Measurements from ENCODE around the gene ZBTB18. TPM values are rescaled to one million over a fixed set of nuclear protein-coding genes. Genes with fewer than 3 reads are reported as not detected.

The ZBTB18 gene
- polyA plus RNA-seq, 1 experiment = 12.7 TPM

DNA sequence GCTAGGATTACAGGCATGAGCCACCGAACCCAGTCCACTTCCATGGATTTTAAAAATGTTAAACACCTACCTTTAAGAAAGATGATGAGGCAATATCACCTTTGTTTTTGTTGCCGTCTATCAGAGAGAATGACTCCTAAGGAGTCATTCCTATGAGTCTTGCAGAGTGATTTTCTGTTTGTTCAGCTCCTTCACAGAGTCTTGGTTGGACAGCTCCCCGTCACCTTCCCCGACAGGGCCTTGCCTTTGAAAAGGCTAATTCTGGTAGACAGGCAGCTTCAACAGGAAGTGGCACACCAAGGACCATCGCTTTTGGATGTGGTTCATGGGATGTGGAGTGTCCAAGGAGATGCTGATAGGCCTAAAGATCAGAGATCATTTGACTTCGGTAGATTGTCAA, 17.5 kb downstream of the ZBTB18 start:
- ChIA-PET CTCF (no interaction called here), POLR2A (interaction anchor here (0.7 kb wide), 1 partner anchor 29 kb away, joined by 3 read pairs; no protein-coding TSS in a partner anchor)
- Histone ChIP-seq H3K4me3 (ENCODE audit: low read depth, low read length) (no peak overlapping the region), H3K9me3 (ENCODE audit: control insufficient read depth, insufficient read depth, low read length) (no peaks in the 10 kb centered on the region), H3K27me3 (ENCODE audit: control insufficient read depth, insufficient read depth, low read length) (peaks cover 2% of the 10 kb centered on the region), H3K27ac (ENCODE audit: low read depth, low read length) (no peak overlapping the region)
- no peak for DNase-seq (ENCODE audit: low read depth, low spot score)
- TF ChIP-seq, protein P1, sequence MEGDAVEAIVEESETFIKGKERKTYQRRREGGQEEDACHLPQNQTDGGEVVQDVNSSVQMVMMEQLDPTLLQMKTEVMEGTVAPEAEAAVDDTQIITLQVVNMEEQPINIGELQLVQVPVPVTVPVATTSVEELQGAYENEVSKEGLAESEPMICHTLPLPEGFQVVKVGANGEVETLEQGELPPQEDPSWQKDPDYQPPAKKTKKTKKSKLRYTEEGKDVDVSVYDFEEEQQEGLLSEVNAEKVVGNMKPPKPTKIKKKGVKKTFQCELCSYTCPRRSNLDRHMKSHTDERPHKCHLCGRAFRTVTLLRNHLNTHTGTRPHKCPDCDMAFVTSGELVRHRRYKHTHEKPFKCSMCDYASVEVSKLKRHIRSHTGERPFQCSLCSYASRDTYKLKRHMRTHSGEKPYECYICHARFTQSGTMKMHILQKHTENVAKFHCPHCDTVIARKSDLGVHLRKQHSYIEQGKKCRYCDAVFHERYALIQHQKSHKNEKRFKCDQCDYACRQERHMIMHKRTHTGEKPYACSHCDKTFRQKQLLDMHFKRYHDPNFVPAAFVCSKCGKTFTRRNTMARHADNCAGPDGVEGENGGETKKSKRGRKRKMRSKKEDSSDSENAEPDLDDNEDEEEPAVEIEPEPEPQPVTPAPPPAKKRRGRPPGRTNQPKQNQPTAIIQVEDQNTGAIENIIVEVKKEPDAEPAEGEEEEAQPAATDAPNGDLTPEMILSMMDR (IDR thresholded peaks at IDR 0.05; ENCODE audit: low read depth, low read length) = no peak

DNA sequence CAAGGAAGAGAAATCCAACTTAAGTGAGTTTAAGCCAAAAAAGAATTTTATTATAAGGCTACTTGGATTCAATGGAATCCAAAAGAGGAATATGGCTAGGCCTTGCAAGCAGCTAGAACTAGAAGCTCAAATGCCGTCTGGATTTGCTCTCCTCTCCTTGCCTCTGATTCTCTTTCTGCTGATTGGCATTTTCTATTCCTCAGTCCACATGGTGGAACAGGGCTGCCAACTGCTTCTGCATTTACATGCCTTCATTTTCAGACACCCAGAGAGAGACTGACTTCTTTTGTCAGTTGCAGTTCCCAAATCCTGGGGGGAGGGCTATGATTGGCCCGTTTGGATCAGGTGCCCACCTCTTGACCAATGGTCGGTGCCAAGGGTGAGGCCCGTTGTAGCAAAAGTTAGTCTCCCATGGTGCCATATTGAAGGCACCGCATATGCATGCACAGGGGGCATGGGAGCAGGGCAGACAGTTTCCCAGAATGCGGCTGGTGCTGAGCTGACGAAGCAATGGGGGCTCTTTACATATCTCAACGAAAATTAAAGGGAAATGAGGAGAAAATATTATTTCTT, 18.3 kb downstream of the ZBTB18 start:
- Histone ChIP-seq H3K4me3 (ENCODE audit: low read depth, low read length) (no peak overlapping the region), H3K9me3 (ENCODE audit: control insufficient read depth, insufficient read depth, low read length) (no peaks in the 10 kb centered on the region), H3K27me3 (ENCODE audit: control insufficient read depth, insufficient read depth, low read length) (peaks cover 4% of the 10 kb centered on the region), H3K27ac (ENCODE audit: low read depth, low read length) (no peak overlapping the region)
- no peak for DNase-seq (ENCODE audit: low read depth, low spot score)
- ChIA-PET CTCF (no interaction called here), POLR2A (no interaction called here)
- TF ChIP-seq, protein P1 (IDR thresholded peaks at IDR 0.05; ENCODE audit: low read depth, low read length) = no peak

DNA sequence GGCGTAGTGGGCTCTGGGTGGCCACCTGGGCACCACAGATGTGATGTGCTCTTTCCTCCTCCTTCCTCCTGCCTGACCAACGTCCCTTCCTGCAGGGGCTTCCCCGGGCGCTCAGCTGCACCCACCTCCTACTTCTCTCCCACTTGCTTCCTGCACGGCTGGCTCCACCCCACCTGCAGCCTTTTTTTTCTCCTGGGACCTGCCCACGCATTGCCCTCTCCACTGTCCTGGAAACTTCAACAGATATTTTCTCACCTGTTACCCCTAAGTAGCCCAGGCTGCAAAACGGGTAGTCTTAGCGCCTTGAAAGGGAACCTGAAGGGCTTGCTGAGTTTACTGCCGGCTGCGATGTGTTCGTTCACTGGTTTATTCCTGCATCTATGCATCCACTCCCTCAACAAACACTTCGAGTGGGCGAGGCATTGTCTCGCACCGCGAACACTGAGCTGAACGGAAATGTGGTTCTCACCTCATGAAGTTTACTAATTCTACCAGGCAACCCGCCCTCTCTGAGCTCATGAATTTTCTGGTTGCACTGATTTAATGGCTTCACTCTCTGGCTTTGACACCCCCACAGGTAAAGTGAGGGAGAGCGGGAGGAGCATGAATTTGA, 23.6 kb downstream of the ZBTB18 start:
- CTCF ChIA-PET = no interaction called here
- no peak for DNase-seq (ENCODE audit: low read depth, low spot score)
- Histone ChIP-seq H3K27me3 (ENCODE audit: control insufficient read depth, insufficient read depth, low read length) (peaks cover 9% of the 10 kb centered on the region), H3K9me3 (ENCODE audit: control insufficient read depth, insufficient read depth, low read length) (no peaks in the 10 kb centered on the region), H3K27ac (ENCODE audit: low read depth, low read length) (no peak overlapping the region), H3K4me3 (ENCODE audit: low read depth, low read length) (no peak overlapping the region)
- TF ChIP-seq, protein P1 (IDR thresholded peaks at IDR 0.05; ENCODE audit: low read depth, low read length) = no peak
- POLR2A ChIA-PET = no interaction called here

DNA sequence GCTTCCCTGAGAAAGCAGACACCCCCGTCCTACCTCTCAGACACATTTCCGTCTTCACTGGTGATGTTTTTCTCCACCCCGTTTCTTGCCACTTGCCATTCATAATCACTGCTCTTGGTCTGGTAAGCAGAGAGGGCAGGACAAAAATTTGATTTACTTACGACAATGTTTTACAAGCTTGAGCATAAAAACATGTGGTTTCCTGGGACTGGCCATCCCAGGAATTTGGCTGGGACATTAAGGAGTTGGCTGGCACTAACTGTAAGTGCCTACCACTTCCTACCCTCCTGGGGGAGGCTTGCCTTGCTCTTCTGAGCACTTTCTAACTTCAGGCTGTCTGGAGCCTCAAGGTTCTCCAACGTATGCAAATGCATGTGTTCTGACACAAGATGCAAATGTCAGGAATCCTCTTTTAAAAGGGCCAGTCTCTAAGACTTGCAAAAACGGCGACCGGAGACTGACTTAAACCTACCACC, 24.2 kb downstream of the ZBTB18 start:
- no peak for DNase-seq (ENCODE audit: low read depth, low spot score)
- ChIA-PET CTCF (no interaction called here), POLR2A (no interaction called here)
- Histone ChIP-seq H3K9me3 (ENCODE audit: control insufficient read depth, insufficient read depth, low read length) (no peaks in the 10 kb centered on the region), H3K27me3 (ENCODE audit: control insufficient read depth, insufficient read depth, low read length) (peaks cover 9% of the 10 kb centered on the region), H3K4me3 (ENCODE audit: low read depth, low read length) (no peak overlapping the region), H3K27ac (ENCODE audit: low read depth, low read length) (no peak overlapping the region)
- TF ChIP-seq, protein P1 (IDR thresholded peaks at IDR 0.05; ENCODE audit: low read depth, low read length) = no peak

DNA sequence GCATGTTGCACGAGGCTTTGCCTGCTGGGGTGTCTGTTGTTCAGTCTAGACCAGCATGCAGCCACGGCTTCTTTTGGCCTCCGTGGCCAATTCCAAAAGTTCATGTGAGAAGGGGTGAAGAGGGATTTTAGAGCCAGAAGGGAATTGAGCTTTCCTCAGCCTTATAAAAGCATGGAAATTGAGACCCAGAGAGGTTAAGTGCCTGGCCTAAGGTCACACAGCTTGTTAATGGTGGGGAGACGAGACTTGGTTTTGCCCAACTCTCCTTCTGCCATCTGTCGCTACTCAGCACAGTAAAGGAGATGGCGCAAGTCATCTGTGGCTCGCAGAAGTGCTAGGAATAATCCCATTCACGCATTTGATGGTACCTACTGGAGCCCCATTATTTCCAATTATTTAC, 25.7 kb downstream of the ZBTB18 start:
- CTCF ChIA-PET = no interaction called here
- H3K9me3 ChIP-seq (ENCODE audit: control insufficient read depth, insufficient read depth, low read length) = no peaks in the 10 kb centered on the region
- POLR2A ChIA-PET = no interaction called here
- DNase-seq (ENCODE audit: low read depth, low spot score) = no peak
- H3K4me3 ChIP-seq (ENCODE audit: low read depth, low read length) = no peak overlapping the region
- H3K27me3 ChIP-seq (ENCODE audit: control insufficient read depth, insufficient read depth, low read length) = peaks cover 12% of the 10 kb centered on the region
- H3K27ac ChIP-seq (ENCODE audit: low read depth, low read length) = no peak overlapping the region
- TF ChIP-seq, protein P1 (IDR thresholded peaks at IDR 0.05; ENCODE audit: low read depth, low read length) = no peak

Measured in AG04450 (cell line).